HCT116 (cell line): ENCODE results near the gene IFITM10. TPM values are rescaled to one million over a fixed set of nuclear protein-coding genes. Genes with fewer than 3 reads are reported as not detected.

Source experiments
- ATAC-seq: fragments of 200-7000 bp; cut with Tn5 transposase; 2 replicates; pipeline ENCODE4 v1.9.1; 2020; ENCODE audit warnings: mild to moderate bottlenecking, moderate library complexity
- BruUV-seq: library from RNA; stranded (reverse); fragments of 400-500 nt; replicated peaks from 2 replicates; lab custom pipeline; 2021; lab: Mats Ljungman, UMichigan
- CTCF ChIA-PET: fragments of 300-600 bp; sonication (Branson Sonifier 250); formaldehyde crosslinking; loops from one replicate; lab custom pipeline; 2021; ENCODE audit warnings: antibody characterized with exemption; lab: Charles Lee
- POLR2A ChIA-PET: fragments of 300-600, 350-600 bp; sonication (Branson Sonifier 250); formaldehyde crosslinking; loops from one replicate; lab custom pipeline; 2021; ENCODE audit warnings: antibody characterized with exemption; lab: Charles Lee
- RAD21 ChIA-PET, 2 experiments: fragments of 300-600 bp; sonication (Branson Sonifier 250); formaldehyde crosslinking; loops; one replicate each; lab custom pipeline; 2023; ENCODE audit warnings: low total read pairs in 2 of 2; ENCODE audit not compliant: uncharacterized antibody in 2 of 2, unreplicated experiment in 2 of 2, low non-redundant PET in 1 of 2; lab: Charles Lee
- DNase-seq: peaks from one replicate; pipeline ENCODE4 v3.0.0-alpha.2; 2010; ENCODE audit warnings: low read depth, low spot score
- H2AFZ ChIP-seq: fragments of 200-600 bp; shearing (Covaris generic), sonication (generic); 2 replicates; pipeline ENCODE4 v1.6.1; 2017; ENCODE audit warnings: low read depth, mixed run types, mixed read lengths, antibody characterized with exemption, low read length; ENCODE audit not compliant: poor library complexity, severe bottlenecking
- H3K27ac ChIP-seq: 2 replicates; pipeline ENCODE4 v1.5.1; 2012; ENCODE audit warnings: low read depth, low read length
- H3K27me3 ChIP-seq: fragments of 200-600 bp; sonication (generic); 2 replicates; pipeline ENCODE4 v1.6.1; 2016; ENCODE audit warnings: mixed run types, low read length, mixed read lengths; ENCODE audit not compliant: insufficient read depth
- H3K36me3 ChIP-seq, 2 experiments: fragments of 200-500 bp in 1 of 2; fragments of 200-600 bp in 1 of 2; sonication (Bioruptor generic) in 1 of 2; sonication (generic) in 1 of 2; 2 replicates each; pipeline versions ENCODE4 v1.5.1 to v1.6.1; 2014 to 2016; ENCODE audit warnings: low read length in 2 of 2, inconsistent platforms in 1 of 2, mixed read lengths in 1 of 2, mixed run types in 1 of 2; ENCODE audit not compliant: insufficient read depth in 2 of 2, control insufficient read depth in 1 of 2
- H3K4me1 ChIP-seq, 2 experiments: fragments of 200-600 bp in 1 of 2; sonication (generic) in 1 of 2; 2 replicates each; pipeline versions ENCODE4 v1.5.1 to v1.6.1; 2012 to 2017; ENCODE audit warnings: low read length in 2 of 2, inconsistent platforms in 1 of 2, mild to moderate bottlenecking in 1 of 2, mixed read lengths in 1 of 2, mixed run types in 1 of 2, moderate library complexity in 1 of 2; ENCODE audit not compliant: insufficient read depth in 2 of 2, control insufficient read depth in 1 of 2
- H3K4me2 ChIP-seq: fragments of 200-600 bp; sonication (generic); 2 replicates; pipeline ENCODE4 v1.6.1; 2017; ENCODE audit warnings: mixed run types, low read length, mixed read lengths
- H3K4me3 ChIP-seq, 2 experiments: fragments of 200-600 bp in 1 of 2; sonication (generic) in 1 of 2; replicated peaks in 1 of 2; 2 replicates each; pipeline ENCODE4 v1.5.1; 2011 to 2016; ENCODE audit warnings: low read length in 2 of 2, control low read depth in 1 of 2, low read depth in 1 of 2, mild to moderate bottlenecking in 1 of 2, mixed read lengths in 1 of 2, mixed run types in 1 of 2
- H3K79me2 ChIP-seq: fragments of 200-600 bp; sonication (generic); 2 replicates; pipeline ENCODE4 v1.6.1; 2017; ENCODE audit warnings: mild to moderate bottlenecking, mixed run types, low read length, moderate library complexity, mixed read lengths; ENCODE audit not compliant: insufficient read depth
- H3K9ac ChIP-seq: fragments of 200-600 bp; sonication (generic); 2 replicates; pipeline ENCODE4 v1.6.1; 2016; ENCODE audit warnings: low read length, mixed read lengths
- H3K9me2 ChIP-seq: fragments of 200-600 bp; sonication (generic), shearing (Covaris generic); 2 replicates; pipeline ENCODE4 v1.6.1; 2017; ENCODE audit warnings: mixed run types, mild to moderate bottlenecking, moderate library complexity; ENCODE audit not compliant: insufficient read depth
- H3K9me3 ChIP-seq, 2 experiments: fragments of 200-500 bp in 1 of 2; fragments of 200-600 bp in 1 of 2; sonication (Bioruptor generic) in 1 of 2; sonication (generic) in 1 of 2; 2 replicates each; pipeline ENCODE4 v1.6.1; 2014 to 2017; ENCODE audit warnings: low read length in 2 of 2, mixed read lengths in 2 of 2, inconsistent platforms in 1 of 2, low read depth in 1 of 2, mild to moderate bottlenecking in 1 of 2, mixed run types in 1 of 2, moderate library complexity in 1 of 2; ENCODE audit not compliant: control insufficient read depth in 1 of 2, insufficient read depth in 1 of 2
- H4K20me1 ChIP-seq: fragments of 200-600 bp; sonication (generic), shearing (Covaris generic); 2 replicates; pipeline ENCODE4 v1.6.1; 2017; ENCODE audit warnings: mixed run types, mild to moderate bottlenecking, moderate library complexity; ENCODE audit not compliant: insufficient read depth
- ATF3 ChIP-seq: IDR thresholded peaks from 2 replicates; pipeline ENCODE4 v1.6.1; 2012
- EZH2 ChIP-seq: fragments of 200-600 bp; sonication (generic); IDR thresholded peaks from 2 replicates; pipeline ENCODE4 v1.6.1; 2017; ENCODE audit warnings: antibody characterized with exemption, mixed run types
- EZH2phosphoT487 ChIP-seq: fragments of 200-600 bp; IDR thresholded peaks from 2 replicates; pipeline ENCODE4 v1.6.1; 2018; ENCODE audit warnings: antibody characterized with exemption, borderline replicate concordance
- JUND ChIP-seq: IDR thresholded peaks from 2 replicates; pipeline ENCODE4 v1.6.1; 2012
- MAX ChIP-seq: IDR thresholded peaks from 2 replicates; pipeline ENCODE4 v1.6.1; 2012
- POLR2AphosphoS5 ChIP-seq: IDR thresholded peaks from 2 replicates; pipeline ENCODE4 v1.6.1; 2011; ENCODE audit warnings: mild to moderate bottlenecking, low read depth, low read length, moderate library complexity
- RAD21 ChIP-seq: IDR thresholded peaks from 2 replicates; pipeline ENCODE4 v1.6.1; 2012; ENCODE audit warnings: low read depth, mild to moderate bottlenecking
- SP1 ChIP-seq: IDR thresholded peaks from 2 replicates; pipeline ENCODE4 v1.6.1; 2012; ENCODE audit warnings: low read depth
- SRF ChIP-seq: IDR thresholded peaks from 2 replicates; pipeline ENCODE4 v1.6.1; 2012; ENCODE audit warnings: low read depth
- TCF7L2 ChIP-seq: IDR thresholded peaks from 2 replicates; pipeline ENCODE4 v1.7.0; 2011; ENCODE audit warnings: borderline replicate concordance, inconsistent platforms; ENCODE audit not compliant: insufficient read depth, insufficient read length; ENCODE audit errors: extremely low read depth
- YY1 ChIP-seq: IDR thresholded peaks from 2 replicates; pipeline ENCODE4 v1.6.1; 2011; ENCODE audit warnings: low read length, low read depth, moderate library complexity, mild to moderate bottlenecking; ENCODE audit not compliant: insufficient replicate concordance; ENCODE audit errors: extremely low read depth
- ZBTB33 ChIP-seq: IDR thresholded peaks from 2 replicates; pipeline ENCODE4 v1.6.1; 2011; ENCODE audit warnings: mild to moderate bottlenecking, low read length, moderate library complexity; ENCODE audit not compliant: insufficient replicate concordance; ENCODE audit errors: extremely low read depth
- intact Hi-C: fragments of 100-400 bp; cut with micrococcal nuclease; formaldehyde crosslinking; loops from 2 replicates; pipeline ENCODE4 v1.10.0; 2022
- total RNA-seq: library from RNA; stranded (reverse); gene quantifications from one replicate; pipeline ENCODE4 v1.2.1, GENCODE V29; 2021; ENCODE audit not compliant: unreplicated experiment

The IFITM10 gene
- total RNA-seq, 1 experiment from 2014 or later = 1.9 TPM

GRCh38 chr11:1717745-1718144 lies 32.6 kb downstream of the IFITM10 start:
- BruUV-seq = no TSS peak
- H3K27me3 ChIP-seq = no peaks in the 10 kb centered on the region
- H3K36me3 ChIP-seq = no peaks in the 10 kb centered on the region
- DNase-seq (no peak), ATAC-seq (no peak)
- no peaks in the 10 kb centered on the region for H3K79me2 ChIP-seq
- H3K27ac ChIP-seq = no peak overlapping the region
- no peaks in the 10 kb centered on the region for H4K20me1 ChIP-seq
- no peak overlapping the region for H3K4me3 ChIP-seq
- H3K9me3 ChIP-seq = no peaks in the 10 kb centered on the region
- intact Hi-C loops = no loop called here
- no peaks in the 10 kb centered on the region for H3K4me1 ChIP-seq
- ChIA-PET RAD21 (no interaction called here), POLR2A (no interaction called here), CTCF (interaction anchor here (1.8 kb wide), 1 partner anchor 24 kb away, joined by 4 read pairs; no protein-coding TSS in a partner anchor)
- H3K9me2 ChIP-seq = no peaks in the 10 kb centered on the region
- TF ChIP-seq RAD21 (no peak), EZH2phosphoT487 (no peak), ATF3 (no peak), POLR2AphosphoS5 (no peak), TCF7L2 (no peak), SRF (no peak), EZH2 (no peak), JUND (no peak), MAX (no peak), ZBTB33 (no peak), YY1 (no peak), SP1 (no peak)
- H3K4me2 ChIP-seq = no peak overlapping the region
- H2AFZ ChIP-seq = no peak overlapping the region
- no peak overlapping the region for H3K9ac ChIP-seq
